A549 treated with RU486 at 1 μM for 4 hours (cell line): ENCODE measurements around the gene NDUFV1. TPM values are rescaled to one million over a fixed set of nuclear protein-coding genes. Genes with fewer than 3 reads are reported as not detected.

ENCODE experiments used
- total RNA-seq: library from RNA; stranded (reverse); fragments of 200-300 nt; extraction: Qiagen RNA extraction; gene quantifications from 5 replicates; pipeline ENCODE4 v1.2.3, GENCODE V29; 2022; ENCODE audit warnings: low read depth

Gene NDUFV1
- 131 to 152 TPM (median 143 TPM) in 5 replicates for total RNA-seq

GRCh38 chr11:67606492-67607295 lies at the start of gene NDUFV1:
TSS of gene NDUFV1 (plus strand) at chr11:67606936. CDS start at chr11:67607005, 69 bp downstream.

DNA sequence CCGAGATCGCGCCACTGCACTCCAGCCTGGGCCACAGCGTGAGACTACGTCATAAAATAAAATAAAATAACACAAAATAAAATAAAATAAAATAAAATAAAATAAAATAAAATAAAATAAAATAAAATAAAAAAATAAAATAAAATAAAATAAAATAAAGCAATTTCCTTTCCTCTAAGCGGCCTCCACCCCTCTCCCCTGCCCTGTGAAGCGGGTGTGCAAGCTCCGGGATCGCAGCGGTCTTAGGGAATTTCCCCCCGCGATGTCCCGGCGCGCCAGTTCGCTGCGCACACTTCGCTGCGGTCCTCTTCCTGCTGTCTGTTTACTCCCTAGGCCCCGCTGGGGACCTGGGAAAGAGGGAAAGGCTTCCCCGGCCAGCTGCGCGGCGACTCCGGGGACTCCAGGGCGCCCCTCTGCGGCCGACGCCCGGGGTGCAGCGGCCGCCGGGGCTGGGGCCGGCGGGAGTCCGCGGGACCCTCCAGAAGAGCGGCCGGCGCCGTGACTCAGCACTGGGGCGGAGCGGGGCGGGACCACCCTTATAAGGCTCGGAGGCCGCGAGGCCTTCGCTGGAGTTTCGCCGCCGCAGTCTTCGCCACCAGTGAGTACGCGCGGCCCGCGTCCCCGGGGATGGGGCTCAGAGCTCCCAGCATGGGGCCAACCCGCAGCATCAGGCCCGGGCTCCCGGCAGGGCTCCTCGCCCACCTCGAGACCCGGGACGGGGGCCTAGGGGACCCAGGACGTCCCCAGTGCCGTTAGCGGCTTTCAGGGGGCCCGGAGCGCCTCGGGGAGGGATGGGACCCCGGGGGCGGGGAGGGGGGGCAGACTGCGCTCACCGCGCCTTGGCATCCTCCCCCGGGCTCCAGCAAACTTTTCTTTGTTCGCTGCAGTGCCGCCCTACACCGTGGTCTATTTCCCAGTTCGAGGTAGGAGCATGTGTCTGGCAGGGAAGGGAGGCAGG lies 23.2 kb upstream of the NDUFV1 start, which contains the start of gene GSTP1:
Gene GSTP1 (plus strand): TSS at position 566 of the 958 bp plus-strand sequence. CDS start 32 bp downstream, at position 598.

GRCh38 chr11:67629386-67630227 lies 22.9 kb downstream of the NDUFV1 start, which contains the start of gene NUDT8:
TSS of gene NUDT8 (minus strand) at chr11:67629937. CDS start at chr11:67629911, 26 bp downstream.

GRCh38 chr11:67639438-67639859 lies 32.7 kb downstream of the NDUFV1 start, which contains the start of gene TBX10:
TSS of gene TBX10 (minus strand) at chr11:67639763. CDS start at chr11:67639472, 291 bp downstream.

Other genes starting within 250 kb of the NDUFV1 start
- gene CLCF1, start 233.3 kb upstream of the NDUFV1 start, total RNA-seq: 40.0 to 52.6 TPM (median 45.1 TPM) in 5 replicates
- 21.5 to 36.9 TPM (median 32.9 TPM) in 5 replicates for gene RAD9A, start 214.9 kb upstream of the NDUFV1 start, total RNA-seq
- 270 to 307 TPM (median 296 TPM) in 5 replicates for gene PPP1CA, start 205.1 kb upstream of the NDUFV1 start, total RNA-seq
- gene TBC1D10C, start 202.9 kb upstream of the NDUFV1 start, total RNA-seq: 0.13 to 0.17 TPM (median 0.14 TPM) in 4 of 5 replicates, not detected in the other
- 0.08 to 0.20 TPM (median 0.13 TPM) in 5 replicates for gene CARNS1, start 191.3 kb upstream of the NDUFV1 start, total RNA-seq
- 39.7 to 51.6 TPM (median 50.4 TPM) in 5 replicates for gene RPS6KB2, start 178.4 kb upstream of the NDUFV1 start, total RNA-seq
- gene PTPRCAP, start 169.3 kb upstream of the NDUFV1 start, total RNA-seq: 0.22 to 0.33 TPM (median 0.30 TPM) in 5 replicates
- gene CORO1B, start 163.5 kb upstream of the NDUFV1 start, total RNA-seq: 45.4 to 58.5 TPM (median 55.9 TPM) in 5 replicates
- gene GPR152, start 154.2 kb upstream of the NDUFV1 start, total RNA-seq: 0.08 TPM in 1 of 5 replicates, not detected in the others
- gene CABP4, start 151.6 kb upstream of the NDUFV1 start, total RNA-seq: not detected in 5 replicates
- 40.8 to 73.9 TPM (median 62.8 TPM) in 5 replicates for gene TMEM134, start 137.7 kb upstream of the NDUFV1 start, total RNA-seq
- 42.9 to 51.5 TPM (median 47.9 TPM) in 5 replicates for gene AIP, start 123.9 kb upstream of the NDUFV1 start, total RNA-seq
- 30.3 to 60.6 TPM (median 48.4 TPM) in 5 replicates for gene PITPNM1, start 101.6 kb upstream of the NDUFV1 start, total RNA-seq
- 60.3 to 99.6 TPM (median 91.5 TPM) in 5 replicates for gene CDK2AP2, start 98.8 kb upstream of the NDUFV1 start, total RNA-seq
- not detected in 5 replicates for gene CABP2, start 83.5 kb upstream of the NDUFV1 start, total RNA-seq
- 1,410 to 1,790 TPM (median 1,699 TPM) in 5 replicates for gene GSTP1, start 23.1 kb upstream of the NDUFV1 start, total RNA-seq
- 7.1 to 14.7 TPM (median 12.2 TPM) in 5 replicates for gene NUDT8, start 23.0 kb downstream of the NDUFV1 start, total RNA-seq
- gene TBX10, start 32.8 kb downstream of the NDUFV1 start, total RNA-seq: not detected in 5 replicates
- 0.62 to 2.0 TPM (median 1.2 TPM) in 5 replicates for gene ACY3, start 43.8 kb downstream of the NDUFV1 start, total RNA-seq
- not detected in 5 replicates for gene ALDH3B2, start 67.7 kb downstream of the NDUFV1 start, total RNA-seq